ENCODE results near the gene AKT1.
A peak's percentile ranks its signal among the peaks of the same experiment; 100 is the strongest.

AKT1 gene

DNA sequence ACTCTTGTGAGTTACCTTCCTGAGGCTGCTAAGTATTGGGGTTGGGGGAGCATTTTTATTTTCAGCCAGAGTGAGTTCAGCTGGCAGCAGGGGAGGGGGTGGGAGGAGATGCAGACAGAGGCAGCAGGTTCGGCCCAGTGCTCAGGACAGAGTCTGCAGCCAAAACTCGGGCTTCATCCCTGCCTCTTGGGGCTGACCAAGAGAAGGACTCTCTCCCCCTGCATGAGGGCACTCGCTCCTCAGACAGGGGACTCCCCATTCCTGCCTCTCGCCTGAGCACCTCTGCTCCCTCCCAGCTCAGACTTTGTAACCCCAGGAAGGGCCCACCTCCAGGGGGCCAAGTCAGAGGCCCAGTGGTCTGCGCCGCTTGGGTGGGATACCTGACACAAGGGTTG, 1.1 kb upstream of the AKT1 start:
- no peak for DNase-seq (ENCODE audit: low read depth in 2 of 2)
- TF ChIP-seq, protein P1, sequence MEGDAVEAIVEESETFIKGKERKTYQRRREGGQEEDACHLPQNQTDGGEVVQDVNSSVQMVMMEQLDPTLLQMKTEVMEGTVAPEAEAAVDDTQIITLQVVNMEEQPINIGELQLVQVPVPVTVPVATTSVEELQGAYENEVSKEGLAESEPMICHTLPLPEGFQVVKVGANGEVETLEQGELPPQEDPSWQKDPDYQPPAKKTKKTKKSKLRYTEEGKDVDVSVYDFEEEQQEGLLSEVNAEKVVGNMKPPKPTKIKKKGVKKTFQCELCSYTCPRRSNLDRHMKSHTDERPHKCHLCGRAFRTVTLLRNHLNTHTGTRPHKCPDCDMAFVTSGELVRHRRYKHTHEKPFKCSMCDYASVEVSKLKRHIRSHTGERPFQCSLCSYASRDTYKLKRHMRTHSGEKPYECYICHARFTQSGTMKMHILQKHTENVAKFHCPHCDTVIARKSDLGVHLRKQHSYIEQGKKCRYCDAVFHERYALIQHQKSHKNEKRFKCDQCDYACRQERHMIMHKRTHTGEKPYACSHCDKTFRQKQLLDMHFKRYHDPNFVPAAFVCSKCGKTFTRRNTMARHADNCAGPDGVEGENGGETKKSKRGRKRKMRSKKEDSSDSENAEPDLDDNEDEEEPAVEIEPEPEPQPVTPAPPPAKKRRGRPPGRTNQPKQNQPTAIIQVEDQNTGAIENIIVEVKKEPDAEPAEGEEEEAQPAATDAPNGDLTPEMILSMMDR (IDR thresholded peaks at IDR 0.05; ENCODE audit: low read depth, low read length): no peak
- no peak overlapping the region for H3K4me3 ChIP-seq (replicated peaks in 1 of 2; ENCODE audit: low read depth in 2 of 2, low read length in 2 of 2)

DNA sequence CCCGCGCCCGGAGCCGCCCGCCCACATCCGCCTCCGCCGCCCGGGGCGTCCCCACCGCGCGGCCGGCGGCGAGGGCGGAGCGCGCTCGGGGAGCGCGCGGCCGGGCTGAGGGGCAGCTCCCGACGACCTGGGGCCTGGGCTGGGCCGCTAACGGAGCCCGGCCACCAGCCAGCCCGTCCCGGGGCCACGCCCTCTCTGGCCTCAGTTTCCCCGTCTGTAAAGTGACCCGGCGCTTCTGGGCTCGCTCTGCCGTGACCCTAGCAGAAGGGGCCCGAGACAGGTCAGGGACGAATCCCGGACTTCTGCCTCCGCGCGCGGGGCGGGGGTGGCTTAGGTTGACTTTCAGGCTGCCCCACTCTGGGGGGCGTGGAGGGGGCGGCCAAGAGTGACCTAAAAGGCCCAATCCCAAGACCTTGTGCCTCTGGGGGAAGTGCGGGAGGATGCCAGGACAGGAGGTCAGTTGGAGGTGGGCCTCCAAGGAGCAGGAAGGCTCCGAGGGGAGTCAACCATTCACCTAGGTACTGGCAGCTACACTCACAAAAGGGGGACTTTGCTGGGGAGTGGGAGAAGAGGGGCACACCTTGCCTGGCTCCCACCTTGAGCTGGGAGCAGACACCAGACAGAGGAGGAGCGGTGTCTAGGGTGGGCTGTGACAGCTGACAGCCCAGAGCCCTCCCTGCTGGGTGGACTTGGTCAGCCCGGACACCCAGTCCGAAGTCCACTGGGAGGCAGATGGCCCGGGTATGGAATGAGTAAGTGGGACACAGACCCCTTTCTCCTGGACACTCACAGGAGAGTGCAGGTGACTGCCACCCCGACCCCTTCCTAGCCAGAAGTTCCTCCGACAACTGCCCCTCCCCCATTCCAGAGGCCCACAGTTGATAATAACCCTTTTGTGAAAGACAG, 486 bp upstream of the AKT1 start:
- TF ChIP-seq, protein P1 (IDR thresholded peaks at IDR 0.05; ENCODE audit: low read depth, low read length): no peak
- peak overlapping the region; percentile 48 to 49 for H3K4me3 ChIP-seq (replicated peaks in 1 of 2; ENCODE audit: low read depth in 2 of 2, low read length in 2 of 2)
- DNase-seq (ENCODE audit: low read depth in 2 of 2): peak; percentile 33 to 58

DNA sequence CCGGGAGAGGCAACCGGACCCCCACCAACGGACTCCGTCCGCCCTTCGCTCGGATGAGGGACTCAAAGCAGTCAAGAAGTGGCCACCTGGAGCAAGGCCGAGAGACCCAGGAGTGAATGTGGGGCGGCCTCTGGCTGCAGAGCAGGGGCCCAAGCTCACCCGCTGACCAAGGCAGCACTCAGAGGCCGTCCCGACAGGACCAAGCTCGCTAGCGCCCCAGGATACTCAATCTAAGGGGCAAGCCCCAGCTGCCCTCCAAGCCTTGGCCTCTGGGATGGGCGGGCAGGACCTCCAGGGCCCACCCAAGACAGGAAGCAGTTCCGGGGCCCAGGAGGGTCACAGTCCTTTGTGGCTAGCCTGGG, 936 bp downstream of the AKT1 start:
- TF ChIP-seq, protein P1 (IDR thresholded peaks at IDR 0.05; ENCODE audit: low read depth, low read length): no peak
- peak overlapping the region; percentile 73 to 76 for H3K4me3 ChIP-seq (replicated peaks in 1 of 2; ENCODE audit: low read depth in 2 of 2, low read length in 2 of 2)
- DNase-seq (ENCODE audit: low read depth in 2 of 2): peak in 1 of 2 donors; percentile 43

DNA sequence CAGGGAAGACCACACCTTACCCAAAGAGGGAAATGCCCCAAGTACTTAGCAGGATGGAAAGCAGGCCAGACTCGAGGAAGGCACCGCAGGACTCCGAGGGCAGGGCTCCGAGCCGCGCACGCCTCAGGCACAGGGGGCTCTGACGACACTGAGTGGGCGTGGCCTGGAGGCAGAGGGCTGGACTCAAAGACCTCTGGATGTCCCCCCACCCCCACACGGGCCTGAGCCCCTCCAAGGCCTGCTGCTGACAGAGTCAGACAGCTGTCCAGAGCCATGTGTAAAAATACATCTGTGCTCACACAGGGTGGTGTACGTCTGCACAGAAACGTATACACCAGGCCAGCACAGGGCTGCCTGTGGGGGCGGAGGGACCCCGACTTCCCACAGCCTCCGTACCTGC, 1.4 kb downstream of the AKT1 start:
- TF ChIP-seq, protein P1 (IDR thresholded peaks at IDR 0.05; ENCODE audit: low read depth, low read length): no peak
- H3K4me3 ChIP-seq (replicated peaks in 1 of 2; ENCODE audit: low read depth in 2 of 2, low read length in 2 of 2): peak overlapping the region; percentile 73 to 76
- peak; percentile 45 to 73 for DNase-seq (ENCODE audit: low read depth in 2 of 2)

DNA sequence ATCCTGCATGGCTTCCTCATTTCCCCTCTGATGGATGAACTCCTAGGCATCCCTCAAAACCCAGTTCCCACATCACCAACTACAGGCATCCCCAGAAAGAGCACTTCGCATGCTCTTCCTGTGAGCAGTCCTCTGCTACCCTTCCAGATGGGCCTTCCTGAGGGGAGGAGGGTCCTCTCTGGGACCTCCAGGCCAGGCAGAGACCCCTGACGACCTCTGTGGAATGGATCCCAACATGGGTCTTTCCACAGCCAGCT, 1.9 kb downstream of the AKT1 start:
- peak overlapping the region; percentile 73 to 76 for H3K4me3 ChIP-seq (replicated peaks in 1 of 2; ENCODE audit: low read depth in 2 of 2, low read length in 2 of 2)
- TF ChIP-seq, protein P1 (IDR thresholded peaks at IDR 0.05; ENCODE audit: low read depth, low read length): no peak
- no peak for DNase-seq (ENCODE audit: low read depth in 2 of 2)

DNA sequence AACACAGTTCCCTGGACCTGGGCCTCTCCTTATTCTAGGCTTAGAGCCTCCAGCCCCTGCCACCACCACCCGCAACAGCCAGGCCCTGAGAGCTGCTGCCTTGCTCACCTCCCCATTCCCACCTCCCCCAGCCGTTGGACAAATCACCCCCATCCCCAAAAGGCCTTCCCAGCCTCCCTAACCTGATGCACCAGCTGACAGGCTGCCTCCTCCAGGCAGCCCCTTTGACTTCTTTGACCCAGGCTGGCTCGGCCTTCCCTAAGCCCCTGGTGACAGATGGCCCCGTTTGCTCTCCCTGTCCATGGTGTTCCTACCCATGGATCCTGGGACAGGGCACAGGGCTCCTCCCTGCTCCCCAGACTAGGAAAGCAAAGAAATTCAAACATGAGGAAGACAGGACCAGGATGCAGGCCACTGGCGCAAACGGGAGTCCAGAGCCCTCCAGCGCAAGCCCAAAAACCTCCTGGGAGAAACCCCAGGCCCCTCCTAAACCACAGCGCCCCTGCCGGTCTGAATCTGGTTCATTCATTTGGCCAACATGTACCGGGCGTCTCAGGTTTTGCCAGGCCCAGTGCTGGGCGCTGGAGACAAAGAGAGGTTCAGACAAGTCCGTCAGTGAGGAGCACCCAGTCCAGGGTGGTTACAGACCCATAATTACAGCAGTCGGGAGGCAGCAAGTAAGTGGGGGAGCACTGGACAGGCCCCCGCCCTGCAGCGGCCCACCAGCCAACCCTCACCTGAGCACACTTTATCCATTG, 2.4 kb downstream of the AKT1 start:
- TF ChIP-seq, protein P1 (IDR thresholded peaks at IDR 0.05; ENCODE audit: low read depth, low read length): no peak
- DNase-seq (ENCODE audit: low read depth in 2 of 2): no peak
- H3K4me3 ChIP-seq (replicated peaks in 1 of 2; ENCODE audit: low read depth in 2 of 2, low read length in 2 of 2): no peak overlapping the region

Measured in cardiac fibroblast (primary cell).